Liver (tissue), 9 donors: Measurements from ENCODE around the gene TRIM9. TPM values are rescaled to one million over a fixed set of nuclear protein-coding genes. Genes with fewer than 3 reads are reported as not detected.
A peak's percentile ranks its signal among the peaks of the same experiment; 100 is the strongest.

ENCODE experiments used
- DNase-seq: peaks from one replicate; pipeline ENCODE4 v3.0.0-alpha.2; 2017; ENCODE audit warnings: low spot score
- H3K27ac ChIP-seq, 2 donors: one replicate each; pipeline ENCODE4 v1.7.0; 2013; ENCODE audit warnings: inconsistent platforms in 2 of 2, low read length in 2 of 2, control low read depth in 1 of 2, low read depth in 1 of 2, mild to moderate bottlenecking in 1 of 2
- H3K27me3 ChIP-seq, 4 donors: one replicate each; pipeline versions ENCODE4 v1.6.1 to v1.7.0; 2013; ENCODE audit warnings: low read length in 3 of 4, inconsistent platforms in 1 of 4, mild to moderate bottlenecking in 1 of 4, moderate library complexity in 1 of 4; ENCODE audit not compliant: control insufficient read depth in 4 of 4, insufficient read depth in 4 of 4
- H3K36me3 ChIP-seq, 4 donors: one replicate each; pipeline versions ENCODE4 v1.6.1 to v1.7.0; 2013; ENCODE audit warnings: low read length in 3 of 4, mild to moderate bottlenecking in 3 of 4, low read depth in 1 of 4, moderate library complexity in 1 of 4; ENCODE audit not compliant: control insufficient read depth in 4 of 4, insufficient read depth in 3 of 4
- H3K4me1 ChIP-seq, 4 donors: one replicate each; pipeline versions ENCODE4 v1.6.1 to v1.7.0; 2013; ENCODE audit warnings: low read length in 3 of 4, mild to moderate bottlenecking in 3 of 4, moderate library complexity in 1 of 4; ENCODE audit not compliant: control insufficient read depth in 4 of 4, insufficient read depth in 4 of 4
- H3K4me3 ChIP-seq, 3 donors: one replicate each; pipeline versions ENCODE4 v1.6.1 to v1.7.0; 2013; ENCODE audit warnings: low read length in 3 of 3, control low read depth in 1 of 3, low read depth in 1 of 3, mild to moderate bottlenecking in 1 of 3
- H3K9ac ChIP-seq, 2 donors: one replicate each; pipeline ENCODE4 v1.7.0; 2013; ENCODE audit warnings: low read length in 2 of 2, mild to moderate bottlenecking in 2 of 2, moderate library complexity in 2 of 2, control low read depth in 1 of 2, low read depth in 1 of 2
- H3K9me3 ChIP-seq, 4 donors: one replicate each; pipeline versions ENCODE4 v1.6.1 to v1.7.0; 2013; ENCODE audit warnings: low read length in 3 of 4; ENCODE audit not compliant: control insufficient read depth in 4 of 4
- EGR1 ChIP-seq, 2 donors: IDR thresholded peaks; 2 replicates each; pipeline ENCODE4 v1.6.1; 2016 to 2018; ENCODE audit warnings: antibody characterized with exemption in 2 of 2, low read depth in 2 of 2
- FOXA1 ChIP-seq: IDR thresholded peaks from 2 replicates; pipeline ENCODE4 v1.6.1; 2016; ENCODE audit warnings: antibody characterized with exemption
- FOXA2 ChIP-seq: IDR thresholded peaks from 2 replicates; pipeline ENCODE4 v1.6.1; 2016; ENCODE audit warnings: antibody characterized with exemption
- GABPA ChIP-seq, 2 donors: IDR thresholded peaks in 1 of 2; conservative IDR thresholded peaks in 1 of 2; 2 replicates each; pipeline ENCODE4 v1.6.1; 2016; ENCODE audit warnings: antibody characterized with exemption in 2 of 2, mild to moderate bottlenecking in 1 of 2, moderate library complexity in 1 of 2
- HNF4A ChIP-seq, 2 donors: conservative IDR thresholded peaks; 2 replicates each; pipeline ENCODE4 v1.6.1; 2016; ENCODE audit warnings: antibody characterized with exemption in 2 of 2, mild to moderate bottlenecking in 2 of 2
- HNF4G ChIP-seq: IDR thresholded peaks from 2 replicates; pipeline ENCODE4 v1.6.1; 2016; ENCODE audit warnings: antibody characterized with exemption
- JUND ChIP-seq, 2 donors: IDR thresholded peaks; 2 replicates each; pipeline ENCODE4 v1.6.1; 2016; ENCODE audit warnings: antibody characterized with exemption in 2 of 2
- NR2F2 ChIP-seq: IDR thresholded peaks from 2 replicates; pipeline ENCODE4 v1.6.1; 2016; ENCODE audit warnings: antibody characterized with exemption
- RAD21 ChIP-seq, 2 donors: IDR thresholded peaks; 2 replicates each; pipeline ENCODE4 v1.6.1; 2016; ENCODE audit warnings: antibody characterized with exemption in 2 of 2, mild to moderate bottlenecking in 2 of 2
- RXRA ChIP-seq, 2 donors: IDR thresholded peaks; 2 replicates each; pipeline ENCODE4 v1.6.1; 2017 to 2018; ENCODE audit warnings: antibody characterized with exemption in 2 of 2, mild to moderate bottlenecking in 1 of 2
- SP1 ChIP-seq: IDR thresholded peaks from 2 replicates; pipeline ENCODE4 v1.6.1; 2018; ENCODE audit warnings: antibody characterized with exemption, mild to moderate bottlenecking
- TAF1 ChIP-seq: conservative IDR thresholded peaks from 2 replicates; pipeline ENCODE4 v1.6.1; 2016; ENCODE audit warnings: antibody characterized with exemption, mild to moderate bottlenecking
- YY1 ChIP-seq: IDR thresholded peaks from 2 replicates; pipeline ENCODE4 v1.6.1; 2016; ENCODE audit warnings: antibody characterized with exemption, mild to moderate bottlenecking
- WGBS: extraction: QIAGEN DNeasy Blood & Tissue Kit; methylation state at CpG from one replicate; pipeline ENCODE4 v1.1.7; 2013; 5-methylcytosine and 5-hydroxymethylcytosine counted together
- polyA plus RNA-seq, 2 donors: library from polyadenylated mRNA; stranded (reverse) in 1 of 2; unstranded in 1 of 2; fragments of 200-250 nt in 1 of 2; fragments of >200 nt in 1 of 2; fragmentation: Nextera tagmentation in 1 of 2; extraction: Ambion mirVana in 1 of 2; gene quantifications; one replicate each; pipeline versions ENCODE4 v1.2.1 to v1.2.3, GENCODE V29; 2013 to 2015
- total RNA-seq, 2 donors: library from RNA; depleted of rRNA; stranded (reverse); fragments of >200 nt; gene quantifications; one replicate each; pipeline ENCODE4 v1.2.3, GENCODE V29; 2014
- TF ChIP-seq, protein P1 (sequence below): IDR thresholded peaks from 2 replicates; pipeline ENCODE4 v1.6.1; 2016; ENCODE audit warnings: antibody characterized with exemption
- TF ChIP-seq, protein P2 (sequence below): IDR thresholded peaks from 2 replicates; pipeline ENCODE4 v1.6.1; 2016; ENCODE audit warnings: antibody characterized with exemption
- TF ChIP-seq, protein P3 (sequence below): IDR thresholded peaks from 2 replicates; pipeline ENCODE4 v1.6.1; 2016; ENCODE audit warnings: antibody characterized with exemption, mild to moderate bottlenecking
- TF ChIP-seq, protein P4 (sequence below): IDR thresholded peaks from 2 replicates; pipeline ENCODE4 v1.6.1; 2016; ENCODE audit warnings: antibody characterized with exemption
- TF ChIP-seq, protein P5 (sequence below): fragments of 150-350 bp; IDR thresholded peaks from 2 replicates; pipeline ENCODE4 v1.5.1; 2017; ENCODE audit warnings: improper control_type of control experiment, low read depth, low read length; ENCODE audit not compliant: missing input control
- donor health status: healthy.
- donor health status: healthy.
- donor health status: healthy.
- donor health status: healthy.
- donor health status: healthy.

The TRIM9 gene
- total and polyA plus RNA-seq, 4 donors = 0.09 to 1.6 (median 0.18) TPM

DNA sequence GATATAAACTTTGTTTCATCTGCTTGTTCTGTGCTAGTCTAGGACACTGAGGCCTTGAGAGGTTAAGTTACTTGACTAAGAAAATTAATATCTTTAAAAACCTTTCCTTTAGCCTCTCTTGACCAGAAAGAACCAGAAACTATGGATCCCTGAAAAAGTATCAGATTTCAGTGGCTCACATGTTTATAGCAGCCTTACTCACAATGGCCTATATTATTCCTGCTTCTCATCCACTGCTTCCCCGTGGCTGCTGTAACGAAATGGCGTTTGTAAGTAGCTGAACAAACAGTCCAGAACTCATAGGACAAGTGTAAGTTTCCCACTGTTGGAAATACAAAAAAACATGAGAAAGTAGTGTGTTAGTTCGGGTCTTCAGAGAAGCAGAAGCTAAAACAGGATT is 147.5 kb downstream of the TRIM9 start:
- H3K4me3 ChIP-seq = no peak overlapping the region
- H3K27ac ChIP-seq = no peak overlapping the region
- H3K9ac ChIP-seq = no peak overlapping the region
- H3K27me3 ChIP-seq = no peaks in the 10 kb centered on the region
- TF ChIP-seq NR2F2 (no peak), HNF4A (conservative IDR thresholded peaks at IDR 0.05) (no peak)
- TF ChIP-seq, protein P1, sequence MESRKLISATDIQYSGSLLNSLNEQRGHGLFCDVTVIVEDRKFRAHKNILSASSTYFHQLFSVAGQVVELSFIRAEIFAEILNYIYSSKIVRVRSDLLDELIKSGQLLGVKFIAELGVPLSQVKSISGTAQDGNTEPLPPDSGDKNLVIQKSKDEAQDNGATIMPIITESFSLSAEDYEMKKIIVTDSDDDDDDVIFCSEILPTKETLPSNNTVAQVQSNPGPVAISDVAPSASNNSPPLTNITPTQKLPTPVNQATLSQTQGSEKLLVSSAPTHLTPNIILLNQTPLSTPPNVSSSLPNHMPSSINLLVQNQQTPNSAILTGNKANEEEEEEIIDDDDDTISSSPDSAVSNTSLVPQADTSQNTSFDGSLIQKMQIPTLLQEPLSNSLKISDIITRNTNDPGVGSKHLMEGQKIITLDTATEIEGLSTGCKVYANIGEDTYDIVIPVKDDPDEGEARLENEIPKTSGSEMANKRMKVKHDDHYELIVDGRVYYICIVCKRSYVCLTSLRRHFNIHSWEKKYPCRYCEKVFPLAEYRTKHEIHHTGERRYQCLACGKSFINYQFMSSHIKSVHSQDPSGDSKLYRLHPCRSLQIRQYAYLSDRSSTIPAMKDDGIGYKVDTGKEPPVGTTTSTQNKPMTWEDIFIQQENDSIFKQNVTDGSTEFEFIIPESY = no peak
- TF ChIP-seq, protein P2, sequence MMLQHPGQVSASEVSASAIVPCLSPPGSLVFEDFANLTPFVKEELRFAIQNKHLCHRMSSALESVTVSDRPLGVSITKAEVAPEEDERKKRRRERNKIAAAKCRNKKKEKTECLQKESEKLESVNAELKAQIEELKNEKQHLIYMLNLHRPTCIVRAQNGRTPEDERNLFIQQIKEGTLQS = no peak
- peaks cover 4 to 12% (median 7%) of the 10 kb centered on the region in 4 donors for H3K4me1 ChIP-seq
- H3K9me3 ChIP-seq = no peaks in the 10 kb centered on the region
- no peak for DNase-seq
- no peaks in the 10 kb centered on the region for H3K36me3 ChIP-seq
- WGBS = 65% methylated on average over 4 of the region's 4 CpGs

DNA sequence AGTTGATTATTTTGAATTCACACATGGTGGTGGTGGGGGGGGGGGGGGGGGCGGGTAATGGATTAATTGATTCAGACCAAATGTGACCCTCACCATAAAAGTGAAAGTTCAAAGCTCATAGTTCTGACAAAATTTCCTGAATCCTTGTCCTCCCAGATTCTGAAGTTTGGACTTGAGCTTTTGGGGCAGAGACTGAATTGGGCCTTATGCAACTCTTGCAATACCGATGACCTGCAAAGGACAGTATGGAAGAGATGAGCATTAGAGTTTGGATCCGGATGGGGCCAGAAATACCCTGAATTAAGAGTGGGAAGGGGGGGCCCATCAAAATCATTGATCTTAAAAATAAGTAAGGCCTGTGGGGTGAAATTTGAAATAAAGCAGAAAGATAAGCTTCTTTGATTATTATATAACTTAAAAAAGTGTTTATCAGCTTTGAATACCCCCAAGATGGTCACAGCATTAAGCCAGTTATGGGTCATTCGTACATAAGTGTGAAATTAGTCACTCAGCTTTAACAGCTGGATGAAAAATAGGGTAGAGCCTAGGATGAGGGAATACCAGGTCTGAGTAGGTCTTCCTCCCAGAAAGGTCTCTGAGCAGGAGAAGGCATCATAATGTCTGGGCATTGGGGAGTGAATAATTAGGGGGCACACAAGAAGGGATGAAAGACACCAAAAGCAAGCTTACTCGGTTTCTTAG is 148.5 kb downstream of the TRIM9 start:
- Histone ChIP-seq H3K27ac (no peak overlapping the region), H3K27me3 (no peaks in the 10 kb centered on the region), H3K4me3 (no peak overlapping the region), H3K9me3 (no peaks in the 10 kb centered on the region), H3K9ac (no peak overlapping the region), H3K4me1 (peaks cover 5 to 20% (median 9%) of the 10 kb centered on the region in 4 donors), H3K36me3 (peaks cover 0 to 6% (median 2%) of the 10 kb centered on the region in 4 donors)
- DNase-seq = no peak
- WGBS = 67% methylated on average over 5 of the region's 5 CpGs
- TF ChIP-seq, protein P3, sequence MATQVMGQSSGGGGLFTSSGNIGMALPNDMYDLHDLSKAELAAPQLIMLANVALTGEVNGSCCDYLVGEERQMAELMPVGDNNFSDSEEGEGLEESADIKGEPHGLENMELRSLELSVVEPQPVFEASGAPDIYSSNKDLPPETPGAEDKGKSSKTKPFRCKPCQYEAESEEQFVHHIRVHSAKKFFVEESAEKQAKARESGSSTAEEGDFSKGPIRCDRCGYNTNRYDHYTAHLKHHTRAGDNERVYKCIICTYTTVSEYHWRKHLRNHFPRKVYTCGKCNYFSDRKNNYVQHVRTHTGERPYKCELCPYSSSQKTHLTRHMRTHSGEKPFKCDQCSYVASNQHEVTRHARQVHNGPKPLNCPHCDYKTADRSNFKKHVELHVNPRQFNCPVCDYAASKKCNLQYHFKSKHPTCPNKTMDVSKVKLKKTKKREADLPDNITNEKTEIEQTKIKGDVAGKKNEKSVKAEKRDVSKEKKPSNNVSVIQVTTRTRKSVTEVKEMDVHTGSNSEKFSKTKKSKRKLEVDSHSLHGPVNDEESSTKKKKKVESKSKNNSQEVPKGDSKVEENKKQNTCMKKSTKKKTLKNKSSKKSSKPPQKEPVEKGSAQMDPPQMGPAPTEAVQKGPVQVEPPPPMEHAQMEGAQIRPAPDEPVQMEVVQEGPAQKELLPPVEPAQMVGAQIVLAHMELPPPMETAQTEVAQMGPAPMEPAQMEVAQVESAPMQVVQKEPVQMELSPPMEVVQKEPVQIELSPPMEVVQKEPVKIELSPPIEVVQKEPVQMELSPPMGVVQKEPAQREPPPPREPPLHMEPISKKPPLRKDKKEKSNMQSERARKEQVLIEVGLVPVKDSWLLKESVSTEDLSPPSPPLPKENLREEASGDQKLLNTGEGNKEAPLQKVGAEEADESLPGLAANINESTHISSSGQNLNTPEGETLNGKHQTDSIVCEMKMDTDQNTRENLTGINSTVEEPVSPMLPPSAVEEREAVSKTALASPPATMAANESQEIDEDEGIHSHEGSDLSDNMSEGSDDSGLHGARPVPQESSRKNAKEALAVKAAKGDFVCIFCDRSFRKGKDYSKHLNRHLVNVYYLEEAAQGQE = no peak
- peak; percentile 36 to 67 for TF ChIP-seq RXRA (IDR thresholded peaks at IDR 0.05)
- TF ChIP-seq TAF1 = no peak
- no peak for TF ChIP-seq EGR1 (IDR thresholded peaks at IDR 0.05; ENCODE audit: low read depth in 2 of 2)
- TF ChIP-seq GABPA (IDR thresholded peaks at IDR 0.05 in 1 of 2, conservative IDR thresholded peaks at IDR 0.05 in 1 of 2) = no peak
- TF ChIP-seq, protein P2 = peak; percentile 24
- TF ChIP-seq, protein P4, sequence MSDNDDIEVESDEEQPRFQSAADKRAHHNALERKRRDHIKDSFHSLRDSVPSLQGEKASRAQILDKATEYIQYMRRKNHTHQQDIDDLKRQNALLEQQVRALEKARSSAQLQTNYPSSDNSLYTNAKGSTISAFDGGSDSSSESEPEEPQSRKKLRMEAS = no peak
- TF ChIP-seq JUND (IDR thresholded peaks at IDR 0.05) = peak in 1 of 2 donors; percentile 18
- TF ChIP-seq SP1 = peak; percentile 48
- TF ChIP-seq, protein P1 = no peak
- no peak for TF ChIP-seq RAD21 (IDR thresholded peaks at IDR 0.05)
- TF ChIP-seq HNF4G = peak; percentile 86
- no peak for TF ChIP-seq YY1
- no peak for TF ChIP-seq FOXA1
- TF ChIP-seq FOXA2 = no peak
- TF ChIP-seq, protein P5, sequence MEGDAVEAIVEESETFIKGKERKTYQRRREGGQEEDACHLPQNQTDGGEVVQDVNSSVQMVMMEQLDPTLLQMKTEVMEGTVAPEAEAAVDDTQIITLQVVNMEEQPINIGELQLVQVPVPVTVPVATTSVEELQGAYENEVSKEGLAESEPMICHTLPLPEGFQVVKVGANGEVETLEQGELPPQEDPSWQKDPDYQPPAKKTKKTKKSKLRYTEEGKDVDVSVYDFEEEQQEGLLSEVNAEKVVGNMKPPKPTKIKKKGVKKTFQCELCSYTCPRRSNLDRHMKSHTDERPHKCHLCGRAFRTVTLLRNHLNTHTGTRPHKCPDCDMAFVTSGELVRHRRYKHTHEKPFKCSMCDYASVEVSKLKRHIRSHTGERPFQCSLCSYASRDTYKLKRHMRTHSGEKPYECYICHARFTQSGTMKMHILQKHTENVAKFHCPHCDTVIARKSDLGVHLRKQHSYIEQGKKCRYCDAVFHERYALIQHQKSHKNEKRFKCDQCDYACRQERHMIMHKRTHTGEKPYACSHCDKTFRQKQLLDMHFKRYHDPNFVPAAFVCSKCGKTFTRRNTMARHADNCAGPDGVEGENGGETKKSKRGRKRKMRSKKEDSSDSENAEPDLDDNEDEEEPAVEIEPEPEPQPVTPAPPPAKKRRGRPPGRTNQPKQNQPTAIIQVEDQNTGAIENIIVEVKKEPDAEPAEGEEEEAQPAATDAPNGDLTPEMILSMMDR = no peak
- TF ChIP-seq NR2F2 = no peak
- peak; percentile 86 to 96 for TF ChIP-seq HNF4A (conservative IDR thresholded peaks at IDR 0.05)
